Measurements from ENCODE around the gene IL15RA. TPM values are rescaled to one million over a fixed set of nuclear protein-coding genes. Genes with fewer than 3 reads are reported as not detected.
"Not testable (repeated sequence)": the region's sequence is repeated elsewhere in the genome, so short reads cannot be mapped to it uniquely, and the experiment has no call there.

The IL15RA gene
- total RNA-seq, 1 experiment from 2014 or later = 4.4 TPM

- Histone ChIP-seq H3K9me2 (replicated peaks; ENCODE audit: low read length) (no peaks in the 10 kb centered on the region), H3K4me3 (ENCODE audit: low read length) (no peak overlapping the region), H3K9ac (ENCODE audit: low read length) (no peak overlapping the region), H3K36me3 (ENCODE audit: low read depth, low read length) (no peaks in the 10 kb centered on the region), H4K20me1 (ENCODE audit: low read length) (no peaks in the 10 kb centered on the region), H3K4me2 (ENCODE audit: low read length) (no peak overlapping the region), H2AFZ (ENCODE audit: low read length) (no peak overlapping the region), H3F3A (ENCODE audit: low read length, unreplicated experiment) (no peaks in the 10 kb centered on the region), H3K27me3 (ENCODE audit: low read length) (no peaks in the 10 kb centered on the region), H3K27ac (ENCODE audit: low read length) (no peak overlapping the region), H3K9me3 (ENCODE audit: low read length) (no peaks in the 10 kb centered on the region), H3K4me1 (ENCODE audit: insufficient read depth, low read length) (no peaks in the 10 kb centered on the region), H3K79me2 (ENCODE audit: low read length) (no peaks in the 10 kb centered on the region)
- ChIA-PET CTCF (no interaction called here), POLR2A (ENCODE audit: unreplicated experiment) (no interaction called here)
- no peak for TF ChIP-seq CTCF (conservative IDR thresholded peaks at IDR 0.05; ENCODE audit: low read depth, low read length)
- TF ChIP-seq EZH2 (IDR thresholded peaks at IDR 0.05; ENCODE audit: low read length, unreplicated experiment) = no peak
- no peak for TF ChIP-seq EZH2phosphoT487 (IDR thresholded peaks at IDR 0.05; ENCODE audit: borderline replicate concordance, low read length)
- intact Hi-C loops (cut with micrococcal nuclease) = no loop called here
- BruUV-seq (replicated peaks) = no TSS peak
- DNase-seq (no peak), ATAC-seq (no peak)
These were observed 29.2 kb upstream of the IL15RA start for GRCh38 chr10:6006546-6006945.

- Histone ChIP-seq H3K9me3 (ENCODE audit: low read length) (no peaks in the 10 kb centered on the region), H3K9ac (ENCODE audit: low read length) (no peak overlapping the region), H3K36me3 (ENCODE audit: low read depth, low read length) (no peaks in the 10 kb centered on the region), H4K20me1 (ENCODE audit: low read length) (no peaks in the 10 kb centered on the region), H3K4me2 (ENCODE audit: low read length) (no peak overlapping the region), H3K4me1 (ENCODE audit: insufficient read depth, low read length) (no peaks in the 10 kb centered on the region), H3K27ac (ENCODE audit: low read length) (no peak overlapping the region), H3K4me3 (ENCODE audit: low read length) (no peak overlapping the region), H3K27me3 (ENCODE audit: low read length) (no peaks in the 10 kb centered on the region), H3F3A (ENCODE audit: low read length, unreplicated experiment) (no peaks in the 10 kb centered on the region), H2AFZ (ENCODE audit: low read length) (no peak overlapping the region), H3K9me2 (replicated peaks; ENCODE audit: low read length) (no peaks in the 10 kb centered on the region), H3K79me2 (ENCODE audit: low read length) (no peaks in the 10 kb centered on the region)
- POLR2A ChIA-PET (ENCODE audit: unreplicated experiment) = no interaction called here
- DNase-seq (no peak), ATAC-seq (no peak)
- CTCF ChIA-PET = no interaction called here
- intact Hi-C loops (cut with micrococcal nuclease) = no loop called here
- no peak for TF ChIP-seq EZH2phosphoT487 (IDR thresholded peaks at IDR 0.05; ENCODE audit: borderline replicate concordance, low read length)
- TF ChIP-seq EZH2 (IDR thresholded peaks at IDR 0.05; ENCODE audit: low read length, unreplicated experiment) = no peak
- TF ChIP-seq CTCF (conservative IDR thresholded peaks at IDR 0.05; ENCODE audit: low read depth, low read length) = no peak
- BruUV-seq (replicated peaks) = no TSS peak
These were observed 28.6 kb upstream of the IL15RA start for GRCh38 chr10:6005856-6006395.

- H3K27ac ChIP-seq (ENCODE audit: low read length); H3K79me2 ChIP-seq (ENCODE audit: low read length); intact Hi-C loops (cut with micrococcal nuclease); ATAC-seq; H3K4me1 ChIP-seq (ENCODE audit: insufficient read depth, low read length); H3K27me3 ChIP-seq (ENCODE audit: low read length); H4K20me1 ChIP-seq (ENCODE audit: low read length); H3K36me3 ChIP-seq (ENCODE audit: low read depth, low read length); H3K4me2 ChIP-seq (ENCODE audit: low read length); CTCF ChIA-PET; POLR2A ChIA-PET (ENCODE audit: unreplicated experiment); H3K9me2 ChIP-seq (replicated peaks; ENCODE audit: low read length); DNase-seq; H3K4me3 ChIP-seq (ENCODE audit: low read length); H3K9me3 ChIP-seq (ENCODE audit: low read length); H3F3A ChIP-seq (ENCODE audit: low read length, unreplicated experiment); H2AFZ ChIP-seq (ENCODE audit: low read length); H3K9ac ChIP-seq (ENCODE audit: low read length); BruUV-seq (replicated peaks): not testable (repeated sequence)
These were observed 27.9 kb upstream of the IL15RA start for GRCh38 chr10:6005161-6005804.

Data from PC-3 (cell line).